Ascending aorta (tissue), 2 donors: ENCODE results near the gene IGSF10. TPM values are rescaled to one million over a fixed set of nuclear protein-coding genes. Genes with fewer than 3 reads are reported as not detected.

Experiments used
- DNase-seq, 2 donors: peaks; one replicate each; pipeline ENCODE4 v3.0.0-alpha.2; 2019; ENCODE audit warnings: low spot score in 2 of 2
- H3K27ac ChIP-seq, 2 donors: fragments of 200-600 bp; sonication (generic); one replicate each; pipeline ENCODE4 v1.5.1; 2016 to 2017; ENCODE audit warnings: mild to moderate bottlenecking in 1 of 2
- H3K27me3 ChIP-seq: fragments of 200-600 bp; sonication (generic); one replicate; pipeline ENCODE4 v1.5.1; 2017
- H3K36me3 ChIP-seq, 2 donors: fragments of 200-600 bp; sonication (generic); one replicate each; pipeline ENCODE4 v1.5.1; 2016
- H3K4me1 ChIP-seq, 2 donors: fragments of 200-600 bp; sonication (generic); one replicate each; pipeline ENCODE4 v1.5.1; 2016 to 2017; ENCODE audit warnings: mild to moderate bottlenecking in 1 of 2
- H3K4me3 ChIP-seq, 2 donors: fragments of 200-600 bp; sonication (generic); one replicate each; pipeline ENCODE4 v1.5.1; 2016 to 2017; ENCODE audit warnings: mild to moderate bottlenecking in 1 of 2
- H3K9me3 ChIP-seq, 2 donors: fragments of 200-600 bp; sonication (generic); one replicate each; pipeline ENCODE4 v1.5.1; 2016
- intact Hi-C: fragments of 100-400 bp; cut with DNase I; formaldehyde crosslinking; loops from one replicate; pipeline ENCODE4 v1.15.1; 2023
- total RNA-seq: library from RNA; depleted of rRNA; stranded (reverse); fragments of >200 nt; gene quantifications from one replicate; pipeline ENCODE4 v1.1.0, GENCODE V29; 2016
- TF ChIP-seq, protein P1 (sequence below), 3 experiments: fragments of 200-600 bp in 2 of 3; fragments of 450-650 bp in 1 of 3; sonication (generic) in 2 of 3; IDR thresholded peaks; one replicate each; pipeline ENCODE4 v1.5.1; 2016 to 2019; ENCODE audit warnings: antibody characterized with exemption in 3 of 3, mild to moderate bottlenecking in 1 of 3, moderate library complexity in 1 of 3

IGSF10 gene
- total RNA-seq, 1 donor from 2014 or later = 1.7 TPM

DNA sequence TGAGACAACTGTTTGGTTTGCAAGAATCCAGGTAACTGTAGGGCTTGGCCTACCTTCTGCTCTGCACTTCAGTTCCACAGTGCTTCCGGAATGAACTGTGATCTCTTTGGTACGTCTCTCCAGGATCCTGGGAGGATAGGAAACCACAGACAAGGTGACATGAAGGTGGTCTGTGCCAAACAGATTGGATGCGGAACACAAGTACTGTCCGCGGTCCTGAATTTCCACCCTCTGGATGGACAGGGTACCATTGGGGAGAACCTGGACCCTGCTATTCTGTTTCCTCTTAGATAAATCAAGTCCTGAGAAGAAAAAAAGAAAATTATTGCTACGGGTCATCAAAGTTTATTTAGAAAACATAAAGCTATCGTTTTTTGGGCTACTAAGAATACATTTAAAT is 17.3 kb downstream of the IGSF10 start:
- Histone ChIP-seq H3K27ac (no peak overlapping the region), H3K27me3 (no peaks in the 10 kb centered on the region), H3K9me3 (no peaks in the 10 kb centered on the region), H3K4me3 (no peak overlapping the region), H3K4me1 (no peaks in the 10 kb centered on the region), H3K36me3 (no peaks in the 10 kb centered on the region)
- TF ChIP-seq, protein P1, sequence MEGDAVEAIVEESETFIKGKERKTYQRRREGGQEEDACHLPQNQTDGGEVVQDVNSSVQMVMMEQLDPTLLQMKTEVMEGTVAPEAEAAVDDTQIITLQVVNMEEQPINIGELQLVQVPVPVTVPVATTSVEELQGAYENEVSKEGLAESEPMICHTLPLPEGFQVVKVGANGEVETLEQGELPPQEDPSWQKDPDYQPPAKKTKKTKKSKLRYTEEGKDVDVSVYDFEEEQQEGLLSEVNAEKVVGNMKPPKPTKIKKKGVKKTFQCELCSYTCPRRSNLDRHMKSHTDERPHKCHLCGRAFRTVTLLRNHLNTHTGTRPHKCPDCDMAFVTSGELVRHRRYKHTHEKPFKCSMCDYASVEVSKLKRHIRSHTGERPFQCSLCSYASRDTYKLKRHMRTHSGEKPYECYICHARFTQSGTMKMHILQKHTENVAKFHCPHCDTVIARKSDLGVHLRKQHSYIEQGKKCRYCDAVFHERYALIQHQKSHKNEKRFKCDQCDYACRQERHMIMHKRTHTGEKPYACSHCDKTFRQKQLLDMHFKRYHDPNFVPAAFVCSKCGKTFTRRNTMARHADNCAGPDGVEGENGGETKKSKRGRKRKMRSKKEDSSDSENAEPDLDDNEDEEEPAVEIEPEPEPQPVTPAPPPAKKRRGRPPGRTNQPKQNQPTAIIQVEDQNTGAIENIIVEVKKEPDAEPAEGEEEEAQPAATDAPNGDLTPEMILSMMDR (IDR thresholded peaks at IDR 0.05) = no peak
- intact Hi-C loops = no loop called here
- DNase-seq = no peak

DNA sequence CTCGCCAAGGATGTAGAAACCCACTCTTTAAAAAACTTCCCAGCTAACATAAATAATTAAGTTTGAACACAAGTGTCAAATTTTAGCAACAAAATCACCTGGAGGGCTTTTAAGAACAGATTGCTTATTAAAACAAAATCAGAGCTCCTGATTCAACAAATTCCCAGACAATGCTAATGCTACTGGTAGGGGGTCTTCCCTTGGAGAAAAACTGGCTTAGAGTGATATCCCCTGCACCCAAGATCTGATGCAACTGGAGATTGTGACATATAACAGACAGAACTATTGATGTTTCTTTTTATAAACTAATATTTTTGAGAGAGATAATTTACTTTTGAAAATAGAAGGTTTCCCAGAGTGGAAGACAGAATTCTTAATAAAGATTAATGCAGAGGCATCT is 19.9 kb downstream of the IGSF10 start:
- Histone ChIP-seq H3K27me3 (no peaks in the 10 kb centered on the region), H3K4me3 (no peak overlapping the region), H3K36me3 (no peaks in the 10 kb centered on the region), H3K4me1 (no peaks in the 10 kb centered on the region), H3K9me3 (no peaks in the 10 kb centered on the region), H3K27ac (no peak overlapping the region)
- intact Hi-C loops = no loop called here
- no peak for DNase-seq
- TF ChIP-seq, protein P1 (IDR thresholded peaks at IDR 0.05) = no peak

- no peaks in the 10 kb centered on the region for H3K4me1 ChIP-seq
- TF ChIP-seq, protein P1 (IDR thresholded peaks at IDR 0.05) = peak; percentile 73 to 81 (median 79)
- no peaks in the 10 kb centered on the region for H3K27me3 ChIP-seq
- H3K4me3 ChIP-seq = no peak overlapping the region
- DNase-seq = no peak
- intact Hi-C loops = loop anchor here (1.0 to 5.0 kb wide), 3 partner anchors 222 to 478 kb away; no protein-coding TSS in a partner anchor
- H3K27ac ChIP-seq = no peak overlapping the region
- H3K36me3 ChIP-seq = no peaks in the 10 kb centered on the region
- H3K9me3 ChIP-seq = no peaks in the 10 kb centered on the region
These were observed 21.2 kb downstream of the IGSF10 start for GRCh38 chr3:151439652-151440125.

DNA sequence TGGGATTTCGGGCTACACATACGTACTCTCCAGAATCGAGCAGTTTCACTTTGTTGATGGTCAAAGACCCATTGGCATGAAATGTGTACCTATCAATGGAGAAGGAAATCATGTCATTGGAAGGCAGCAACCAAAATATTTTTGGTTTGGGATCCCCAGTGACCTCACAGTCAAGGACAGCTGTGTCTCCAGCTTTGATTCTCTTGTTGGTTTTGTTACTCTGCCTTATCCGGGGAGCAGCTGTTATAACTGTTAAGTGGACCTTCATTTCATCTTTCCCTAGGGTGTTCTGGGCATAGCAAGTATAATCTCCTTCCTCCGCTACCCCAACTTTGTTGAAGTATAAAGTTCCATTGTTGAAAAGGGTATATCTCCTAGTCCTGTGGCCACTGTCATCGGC is 23.0 kb downstream of the IGSF10 start:
- no peaks in the 10 kb centered on the region for H3K36me3 ChIP-seq
- intact Hi-C loops = loop anchor here (5.0 kb wide), 1 partner anchor 479 kb away; no protein-coding TSS in a partner anchor
- no peak overlapping the region for H3K4me3 ChIP-seq
- DNase-seq = no peak
- no peaks in the 10 kb centered on the region for H3K9me3 ChIP-seq
- H3K4me1 ChIP-seq = no peaks in the 10 kb centered on the region
- TF ChIP-seq, protein P1 (IDR thresholded peaks at IDR 0.05) = no peak
- H3K27ac ChIP-seq = no peak overlapping the region
- H3K27me3 ChIP-seq = no peaks in the 10 kb centered on the region

- intact Hi-C loops = loop anchor here (5.0 kb wide), 1 partner anchor 480 kb away; no protein-coding TSS in a partner anchor
- TF ChIP-seq, protein P1 (IDR thresholded peaks at IDR 0.05) = no peak
- H3K27ac ChIP-seq = no peak overlapping the region
- DNase-seq = no peak
- H3K36me3 ChIP-seq = no peaks in the 10 kb centered on the region
- no peaks in the 10 kb centered on the region for H3K4me1 ChIP-seq
- H3K27me3 ChIP-seq = no peaks in the 10 kb centered on the region
- H3K4me3 ChIP-seq = no peak overlapping the region
- H3K9me3 ChIP-seq = no peaks in the 10 kb centered on the region
These were observed 24.0 kb downstream of the IGSF10 start for GRCh38 chr3:151436675-151437446.
